AG10803 (cell line): ENCODE data around the gene DNAL1.
"Not testable (repeated sequence)": the region's sequence is repeated elsewhere in the genome, so short reads cannot be mapped to it uniquely, and the experiment has no call there.

Experiments used
- DNase-seq: peaks from one replicate; pipeline ENCODE4 v3.0.0; 2010; ENCODE audit warnings: low read depth
- H3K4me3 ChIP-seq: 2 replicates; pipeline ENCODE4 v1.5.1; 2011; ENCODE audit warnings: mild to moderate bottlenecking, low read length, control low read depth
- CTCF ChIP-seq: conservative IDR thresholded peaks from 2 replicates; pipeline ENCODE4 v1.5.1; 2011; ENCODE audit warnings: mild to moderate bottlenecking, low read length, control low read depth, inconsistent platforms

DNAL1 gene

DNA sequence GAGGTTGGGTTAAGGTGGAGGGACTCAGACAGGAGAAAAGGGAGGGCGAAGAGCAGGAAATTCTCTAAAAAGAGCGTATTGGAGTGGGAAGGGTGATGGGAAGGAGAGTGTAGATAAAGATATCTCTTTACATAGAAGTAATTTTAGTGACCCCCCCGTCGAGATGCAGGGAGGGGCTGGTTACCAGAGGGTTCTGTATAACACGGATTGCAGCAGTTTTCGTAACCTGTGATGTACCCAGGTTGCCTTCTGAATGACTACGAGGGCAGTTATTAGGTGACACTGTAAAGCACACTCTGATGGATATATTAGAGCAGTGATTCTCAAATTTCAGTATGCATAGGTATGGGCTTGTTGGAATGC lies 443 bp downstream of the DNAL1 start:
- peak overlapping the region; percentile 94 for H3K4me3 ChIP-seq
- TF ChIP-seq CTCF: no peak
- DNase-seq: no peak

GRCh38 chr14:73651005-73651404 lies 6.2 kb downstream of the DNAL1 start:
- no peak for DNase-seq
- H3K4me3 ChIP-seq: no peak overlapping the region
- TF ChIP-seq CTCF: no peak

- DNase-seq: no peak
- H3K4me3 ChIP-seq: no peak overlapping the region
Measured at GRCh38 chr14:73655851-73656250, 11.1 kb downstream of the DNAL1 start.

GRCh38 chr14:73659202-73659601 lies 14.4 kb downstream of the DNAL1 start:
- DNase-seq, H3K4me3 ChIP-seq: not testable (repeated sequence)

More at GRCh38 chr14:73655851-73656250, 11.1 kb downstream of the DNAL1 start:
- no peak for TF ChIP-seq CTCF

GRCh38 chr14:73660511-73660910 lies 15.7 kb downstream of the DNAL1 start:
- H3K4me3 ChIP-seq: no peak overlapping the region
- no peak for DNase-seq
- no peak for TF ChIP-seq CTCF

DNA sequence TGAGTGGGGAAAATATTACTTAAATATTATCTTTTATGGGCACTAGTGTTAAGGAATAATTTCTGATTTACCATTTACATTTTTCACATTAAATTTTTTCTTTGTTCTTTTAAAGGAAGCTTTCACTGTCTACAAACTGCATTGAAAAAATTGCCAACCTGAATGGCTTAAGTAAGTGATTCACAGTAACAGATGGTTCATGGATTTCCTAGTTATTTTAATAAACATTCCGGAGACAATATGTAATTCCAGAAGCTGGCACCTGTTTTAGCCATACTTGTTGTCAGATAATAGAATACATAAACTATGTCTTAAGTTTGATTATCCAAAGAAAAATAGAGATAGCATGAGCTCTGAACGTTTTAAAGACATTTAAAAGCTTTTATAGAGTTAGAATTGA lies 17.1 kb downstream of the DNAL1 start:
- no peak for TF ChIP-seq CTCF
- peak; percentile 38 for DNase-seq
- no peak overlapping the region for H3K4me3 ChIP-seq

DNA sequence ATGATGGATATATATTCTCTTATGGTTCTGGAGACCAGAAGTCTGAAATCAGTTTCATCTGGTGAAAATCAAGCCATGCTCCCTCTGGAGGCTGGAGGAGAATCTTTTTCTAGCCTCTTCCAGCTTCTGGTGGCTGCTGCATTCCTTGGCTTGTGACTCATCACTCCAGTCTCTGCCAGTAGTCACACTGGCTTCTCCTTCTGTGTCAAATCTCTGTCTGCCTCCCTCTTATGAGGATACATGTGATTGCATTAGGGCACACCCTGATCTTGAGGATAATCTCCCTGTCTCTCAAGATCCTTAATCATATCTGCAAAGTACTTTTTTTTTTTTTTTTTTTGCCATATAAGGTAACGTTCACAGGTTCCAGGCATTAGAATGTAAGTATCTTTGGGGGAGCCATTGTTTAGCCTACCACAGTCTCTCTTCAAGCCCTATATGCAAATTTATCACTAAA lies 17.7 kb downstream of the DNAL1 start:
- peak; percentile 83 for TF ChIP-seq CTCF
- DNase-seq: peak; percentile 94
- no peak overlapping the region for H3K4me3 ChIP-seq

DNA sequence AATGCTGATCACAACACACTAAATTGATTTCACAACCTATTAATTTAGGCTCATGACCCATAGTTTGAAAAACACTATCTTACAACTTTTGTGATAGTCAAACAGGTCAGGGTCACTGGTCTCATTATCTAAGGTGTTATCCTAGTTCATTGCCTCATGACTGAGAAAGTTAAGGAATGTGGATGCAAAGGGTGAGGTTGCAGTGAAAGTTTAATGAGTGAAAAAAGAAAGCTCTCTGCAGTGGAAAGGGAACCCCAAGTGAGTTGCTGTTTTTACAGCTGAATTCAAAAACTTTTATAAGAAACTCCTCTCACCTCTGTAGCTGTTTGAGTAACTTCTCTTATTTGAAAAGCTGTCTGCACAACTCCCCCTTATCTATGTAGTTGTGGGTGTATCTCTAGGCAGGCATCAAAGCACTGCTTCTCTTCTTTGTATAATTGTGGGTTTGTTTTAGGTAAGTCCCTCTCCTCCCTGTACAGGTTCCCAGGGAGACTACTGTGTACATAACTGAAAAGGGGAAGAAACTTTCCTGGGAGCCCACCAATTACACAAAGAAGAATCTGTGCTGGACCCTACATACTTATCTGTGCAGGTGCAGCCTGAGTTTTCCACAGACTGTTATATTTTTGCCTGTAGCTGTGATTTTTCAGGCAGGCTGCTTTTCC lies 18.9 kb downstream of the DNAL1 start:
- H3K4me3 ChIP-seq: no peak overlapping the region
- no peak for DNase-seq
- no peak for TF ChIP-seq CTCF
